ENCODE results near the gene FGD4.

Gene FGD4

DNA sequence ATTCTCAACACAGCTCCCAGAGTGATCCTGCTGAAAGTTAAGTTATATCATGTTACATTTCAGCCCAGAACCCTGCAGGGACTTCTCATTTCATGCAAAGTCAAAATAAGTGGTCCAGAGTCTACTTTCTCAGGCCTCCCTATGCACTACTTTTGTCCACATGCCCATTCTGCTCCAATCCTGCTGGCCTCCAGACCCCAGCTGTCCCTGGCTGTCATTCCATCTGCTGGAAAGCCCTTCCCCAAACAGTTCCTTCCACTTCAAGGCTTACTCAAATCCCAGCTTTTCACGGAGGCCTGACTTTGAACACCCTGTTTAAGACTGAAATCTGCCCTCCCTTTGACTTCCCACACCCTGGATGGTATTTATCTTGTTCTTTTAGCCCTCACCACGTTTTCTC lies 169.9 kb downstream of the FGD4 start:
- DNase-seq (ENCODE audit: extremely low read depth, insufficient read length), result no peak
- no peaks in the 10 kb centered on the region for H3K36me3 ChIP-seq (ENCODE audit: control insufficient read depth, insufficient read depth, low read length)
- TF ChIP-seq, protein P1, sequence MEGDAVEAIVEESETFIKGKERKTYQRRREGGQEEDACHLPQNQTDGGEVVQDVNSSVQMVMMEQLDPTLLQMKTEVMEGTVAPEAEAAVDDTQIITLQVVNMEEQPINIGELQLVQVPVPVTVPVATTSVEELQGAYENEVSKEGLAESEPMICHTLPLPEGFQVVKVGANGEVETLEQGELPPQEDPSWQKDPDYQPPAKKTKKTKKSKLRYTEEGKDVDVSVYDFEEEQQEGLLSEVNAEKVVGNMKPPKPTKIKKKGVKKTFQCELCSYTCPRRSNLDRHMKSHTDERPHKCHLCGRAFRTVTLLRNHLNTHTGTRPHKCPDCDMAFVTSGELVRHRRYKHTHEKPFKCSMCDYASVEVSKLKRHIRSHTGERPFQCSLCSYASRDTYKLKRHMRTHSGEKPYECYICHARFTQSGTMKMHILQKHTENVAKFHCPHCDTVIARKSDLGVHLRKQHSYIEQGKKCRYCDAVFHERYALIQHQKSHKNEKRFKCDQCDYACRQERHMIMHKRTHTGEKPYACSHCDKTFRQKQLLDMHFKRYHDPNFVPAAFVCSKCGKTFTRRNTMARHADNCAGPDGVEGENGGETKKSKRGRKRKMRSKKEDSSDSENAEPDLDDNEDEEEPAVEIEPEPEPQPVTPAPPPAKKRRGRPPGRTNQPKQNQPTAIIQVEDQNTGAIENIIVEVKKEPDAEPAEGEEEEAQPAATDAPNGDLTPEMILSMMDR (IDR thresholded peaks at IDR 0.05; ENCODE audit: insufficient read depth, low read length, poor library complexity, severe bottlenecking), result no peak
- no peaks in the 10 kb centered on the region for H3K27me3 ChIP-seq (replicated peaks; ENCODE audit: control insufficient read depth, insufficient read depth, low read length)
- no peak overlapping the region for H3K4me3 ChIP-seq (replicated peaks; ENCODE audit: low read depth, low read length)

DNA sequence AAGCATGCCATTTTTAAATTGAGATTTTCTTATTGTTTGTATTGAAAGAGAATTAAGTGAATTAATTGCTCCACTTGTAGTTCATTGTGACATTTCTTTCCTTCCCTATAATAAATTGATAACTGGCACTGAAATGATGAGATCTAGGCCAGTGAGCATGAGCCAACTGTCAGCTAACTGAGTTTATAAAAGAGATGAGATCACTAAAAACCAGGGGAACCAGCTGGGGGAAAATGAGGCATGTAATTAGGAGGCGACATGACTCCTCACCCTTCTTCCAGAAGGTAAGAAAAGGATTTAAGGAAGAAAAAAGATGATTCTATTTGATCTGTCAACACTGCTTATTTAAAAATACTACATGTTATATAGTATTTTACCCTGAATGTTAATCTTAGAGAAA lies 175.2 kb downstream of the FGD4 start:
- TF ChIP-seq, protein P1 (IDR thresholded peaks at IDR 0.05; ENCODE audit: insufficient read depth, low read length, poor library complexity, severe bottlenecking), result no peak
- DNase-seq (ENCODE audit: extremely low read depth, insufficient read length), result no peak
- H3K36me3 ChIP-seq (ENCODE audit: control insufficient read depth, insufficient read depth, low read length), result no peaks in the 10 kb centered on the region
- no peaks in the 10 kb centered on the region for H3K27me3 ChIP-seq (replicated peaks; ENCODE audit: control insufficient read depth, insufficient read depth, low read length)
- H3K4me3 ChIP-seq (replicated peaks; ENCODE audit: low read depth, low read length), result no peak overlapping the region

DNA sequence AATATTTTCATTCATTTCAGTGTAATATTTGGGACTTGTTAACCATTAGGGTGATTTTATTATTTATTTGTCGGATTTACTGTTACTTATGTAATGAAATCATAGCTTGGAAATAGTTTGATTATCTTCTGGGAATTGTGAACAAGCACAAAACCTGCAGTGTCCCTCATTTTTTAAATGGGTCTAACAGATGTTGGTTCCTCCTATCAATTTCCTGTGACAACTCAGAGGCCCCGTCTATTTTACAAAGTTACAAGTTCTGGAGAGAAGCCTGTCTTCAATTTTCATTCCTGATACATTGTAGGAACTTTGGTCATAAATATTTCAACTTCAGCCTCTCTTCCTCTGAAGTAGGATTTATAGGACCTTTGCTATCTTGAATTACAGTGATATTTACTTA lies 178.0 kb downstream of the FGD4 start:
- TF ChIP-seq, protein P1 (IDR thresholded peaks at IDR 0.05; ENCODE audit: insufficient read depth, low read length, poor library complexity, severe bottlenecking), result no peak
- no peak for DNase-seq (ENCODE audit: extremely low read depth, insufficient read length)

DNA sequence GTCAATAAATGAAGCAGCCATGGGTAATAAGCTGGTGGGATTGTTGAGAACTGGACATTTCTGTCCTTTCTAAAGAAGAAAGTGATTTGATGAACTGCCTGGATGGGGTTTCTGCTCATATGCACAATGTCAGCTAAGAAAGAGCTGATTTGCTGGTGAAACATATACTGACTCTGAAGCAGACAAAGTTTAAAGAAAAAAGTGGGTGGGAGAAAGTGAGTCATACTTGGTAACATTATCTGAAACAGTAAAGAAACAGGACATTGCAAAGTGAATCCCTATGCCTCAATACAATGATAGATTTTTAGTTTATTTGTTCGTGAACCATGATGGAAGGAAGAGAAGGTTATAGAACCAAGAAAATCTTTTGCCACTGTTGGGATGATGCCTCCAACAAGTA lies 184.2 kb downstream of the FGD4 start:
- TF ChIP-seq, protein P1 (IDR thresholded peaks at IDR 0.05; ENCODE audit: insufficient read depth, low read length, poor library complexity, severe bottlenecking), result no peak
- Histone ChIP-seq H3K36me3 (ENCODE audit: control insufficient read depth, insufficient read depth, low read length) (no peaks in the 10 kb centered on the region), H3K4me3 (replicated peaks; ENCODE audit: low read depth, low read length) (no peak overlapping the region), H3K27me3 (replicated peaks; ENCODE audit: control insufficient read depth, insufficient read depth, low read length) (0 out of 2 replicates have a peak, but pooled peaks cover 1% of the 10 kb centered on the region)
- no peak for DNase-seq (ENCODE audit: extremely low read depth, insufficient read length)

More for the DNA sequence above, 178.0 kb downstream of the FGD4 start:
- H3K27me3 ChIP-seq (replicated peaks; ENCODE audit: control insufficient read depth, insufficient read depth, low read length), result 0 out of 2 replicates have a peak, but pooled peaks cover 1% of the 10 kb centered on the region
- H3K36me3 ChIP-seq (ENCODE audit: control insufficient read depth, insufficient read depth, low read length), result no peaks in the 10 kb centered on the region
- H3K4me3 ChIP-seq (replicated peaks; ENCODE audit: low read depth, low read length), result no peak overlapping the region

DNA sequence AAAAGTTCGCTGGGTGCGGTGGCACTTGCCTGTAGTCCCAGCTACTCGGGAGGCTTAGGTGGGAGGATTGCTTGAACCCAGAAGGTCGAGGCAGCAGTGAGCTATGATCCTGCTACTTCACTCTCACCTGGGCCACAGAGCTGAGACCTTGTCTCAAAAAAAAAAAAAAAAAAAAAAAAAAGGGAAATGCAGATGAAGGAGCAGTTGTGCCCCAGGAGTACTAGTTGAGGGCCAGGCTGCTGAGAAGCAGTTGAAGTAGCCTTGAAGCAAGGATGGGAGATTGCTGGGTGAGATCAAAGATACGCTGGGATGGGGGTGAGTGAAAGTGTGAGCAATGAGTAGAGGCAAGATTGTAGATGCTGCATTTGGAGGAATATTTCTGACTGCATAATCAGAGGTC lies 186.3 kb downstream of the FGD4 start:
- Histone ChIP-seq H3K36me3 (ENCODE audit: control insufficient read depth, insufficient read depth, low read length) (no peaks in the 10 kb centered on the region), H3K4me3 (replicated peaks; ENCODE audit: low read depth, low read length) (no peak overlapping the region), H3K27me3 (replicated peaks; ENCODE audit: control insufficient read depth, insufficient read depth, low read length) (no peaks in the 10 kb centered on the region)
- TF ChIP-seq, protein P1 (IDR thresholded peaks at IDR 0.05; ENCODE audit: insufficient read depth, low read length, poor library complexity, severe bottlenecking), result no peak
- no peak for DNase-seq (ENCODE audit: extremely low read depth, insufficient read length)

DNA sequence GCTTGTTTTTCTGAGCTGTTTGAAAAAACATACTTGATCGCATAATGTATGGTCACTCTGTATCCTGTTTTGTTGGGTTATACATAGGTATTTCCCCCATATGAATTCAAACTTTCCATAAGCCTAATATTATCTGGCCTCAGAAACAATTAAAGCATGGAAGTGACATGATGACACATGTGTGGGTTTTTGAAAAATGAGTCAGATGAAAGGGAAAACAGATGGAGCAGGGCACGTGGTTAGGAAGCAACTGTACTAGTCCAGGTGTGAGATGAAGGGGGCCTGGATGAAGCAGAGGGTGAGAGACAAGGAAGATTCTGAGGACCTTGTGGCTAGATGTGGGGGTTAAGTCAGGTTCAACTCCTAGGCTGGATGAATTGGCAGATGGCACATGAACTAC lies 187.0 kb downstream of the FGD4 start:
- DNase-seq (ENCODE audit: extremely low read depth, insufficient read length), result no peak
- TF ChIP-seq, protein P1 (IDR thresholded peaks at IDR 0.05; ENCODE audit: insufficient read depth, low read length, poor library complexity, severe bottlenecking), result no peak

More for the DNA sequence above, 187.0 kb downstream of the FGD4 start:
- Histone ChIP-seq H3K4me3 (replicated peaks; ENCODE audit: low read depth, low read length) (no peak overlapping the region), H3K27me3 (replicated peaks; ENCODE audit: control insufficient read depth, insufficient read depth, low read length) (no peaks in the 10 kb centered on the region), H3K36me3 (ENCODE audit: control insufficient read depth, insufficient read depth, low read length) (no peaks in the 10 kb centered on the region)
